Measurements from ENCODE around the gene CCNY. TPM values are rescaled to one million over a fixed set of nuclear protein-coding genes. Genes with fewer than 3 reads are reported as not detected.

The CCNY gene
- total and polyA plus RNA-seq, 9 donors = 28.3 to 87.0 (median 60.9) TPM

DNA sequence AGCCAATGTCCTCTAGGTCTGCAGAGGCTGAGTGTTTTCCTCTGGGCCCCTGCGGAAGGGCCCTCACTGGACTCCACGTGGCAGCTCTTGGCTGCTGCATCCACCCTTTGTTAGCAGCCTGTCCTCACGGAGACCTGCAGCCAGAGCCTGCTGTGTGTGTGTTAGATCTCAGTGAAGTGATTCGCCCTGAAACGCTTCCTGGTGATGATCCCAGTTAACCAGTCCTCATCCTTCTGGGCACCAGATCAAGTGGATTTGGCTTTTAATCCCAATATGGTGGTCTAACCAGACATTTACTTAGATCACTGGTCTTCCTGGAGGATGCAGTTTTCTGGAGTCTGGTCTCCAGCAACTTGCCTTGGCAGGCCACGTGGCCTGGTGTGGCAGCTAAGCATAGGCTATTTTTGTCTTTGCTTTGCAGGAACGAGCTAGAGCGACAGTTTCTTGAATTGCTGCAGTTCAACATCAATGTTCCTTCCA is 229.3 kb downstream of the CCNY start:
- intact Hi-C loops (cut with DNase I) = loop anchor here in 2 of 4 donors (2.0 to 10.0 kb wide), 4 partner anchors 231 to 451 kb away; partner anchors contain the start of gene CCNY (in 1 of the 2)
- H3K9me3 ChIP-seq = no peaks in the 10 kb centered on the region
- no peaks in the 10 kb centered on the region for H3K27me3 ChIP-seq
- no peak for TF ChIP-seq POLR2A (IDR thresholded peaks at IDR 0.05)
- TF ChIP-seq EP300 (IDR thresholded peaks at IDR 0.05) = no peak
- TF ChIP-seq CTCF (IDR thresholded peaks at IDR 0.05) = no peak
- H3K4me1 ChIP-seq (ENCODE audit: insufficient read depth) = no peaks in the 10 kb centered on the region
- H3K36me3 ChIP-seq = no peaks in the 10 kb centered on the region
- H3K4me3 ChIP-seq = no peak overlapping the region
- no peak for DNase-seq
- no peak overlapping the region for H3K27ac ChIP-seq
- WGBS, 3 donors = 62 to 77% (median 75%) methylated on average over 8 of the region's 8 CpGs

DNA sequence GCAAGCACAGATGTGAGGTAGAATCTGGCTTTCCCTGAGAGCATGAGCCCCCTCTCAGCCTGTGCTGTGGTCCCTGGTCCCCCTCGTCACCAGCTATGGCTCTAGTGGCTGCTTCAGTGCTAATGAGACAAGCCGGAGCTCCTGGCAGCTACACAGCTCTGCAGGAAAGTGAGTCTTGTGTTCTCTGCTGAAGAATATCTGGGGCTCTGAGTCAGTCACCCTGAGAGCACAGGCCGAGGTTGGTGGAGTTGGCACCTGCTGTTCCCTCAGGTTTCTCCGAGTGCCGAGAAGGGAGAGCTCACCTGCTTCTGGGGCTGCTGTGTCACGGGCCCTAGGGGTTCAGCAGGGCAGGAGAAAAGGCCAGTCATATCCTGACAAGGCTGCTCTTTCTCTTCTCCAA is 231.6 kb downstream of the CCNY start:
- no peaks in the 10 kb centered on the region for H3K36me3 ChIP-seq
- H3K27ac ChIP-seq = no peak overlapping the region
- H3K9me3 ChIP-seq = no peaks in the 10 kb centered on the region
- no peak for TF ChIP-seq EP300 (IDR thresholded peaks at IDR 0.05)
- no peak for TF ChIP-seq CTCF (IDR thresholded peaks at IDR 0.05)
- TF ChIP-seq POLR2A (IDR thresholded peaks at IDR 0.05) = no peak
- intact Hi-C loops (cut with DNase I) = loop anchor here in 2 of 4 donors (10.0 kb wide), 3 partner anchors 233 to 453 kb away; partner anchors contain the start of gene CCNY (in 1 of the 2)
- no peak overlapping the region for H3K4me3 ChIP-seq
- H3K4me1 ChIP-seq (ENCODE audit: insufficient read depth) = no peaks in the 10 kb centered on the region
- WGBS, 3 donors = 90 to 97% (median 93%) methylated on average over 6 of the region's 6 CpGs
- DNase-seq = no peak
- H3K27me3 ChIP-seq = no peaks in the 10 kb centered on the region

- TF ChIP-seq EP300 (IDR thresholded peaks at IDR 0.05) = no peak
- no peak for TF ChIP-seq POLR2A (IDR thresholded peaks at IDR 0.05)
- TF ChIP-seq CTCF (IDR thresholded peaks at IDR 0.05) = no peak
- Histone ChIP-seq H3K36me3 (no peaks in the 10 kb centered on the region), H3K4me3 (no peak overlapping the region), H3K27ac (no peak overlapping the region), H3K9me3 (no peaks in the 10 kb centered on the region), H3K4me1 (ENCODE audit: insufficient read depth) (no peaks in the 10 kb centered on the region), H3K27me3 (no peaks in the 10 kb centered on the region)
- 90 to 94% (median 94%) methylated on average over 20 of the region's 20 CpGs for WGBS, 3 donors
- DNase-seq = no peak
- intact Hi-C loops (cut with DNase I) = loop anchor here in 2 of 4 donors (10.0 kb wide), 3 partner anchors 234 to 454 kb away; partner anchors contain the start of gene CCNY (in 1 of the 2)
These were observed 232.2 kb downstream of the CCNY start for GRCh38 chr10:35568483-35569015.

DNA sequence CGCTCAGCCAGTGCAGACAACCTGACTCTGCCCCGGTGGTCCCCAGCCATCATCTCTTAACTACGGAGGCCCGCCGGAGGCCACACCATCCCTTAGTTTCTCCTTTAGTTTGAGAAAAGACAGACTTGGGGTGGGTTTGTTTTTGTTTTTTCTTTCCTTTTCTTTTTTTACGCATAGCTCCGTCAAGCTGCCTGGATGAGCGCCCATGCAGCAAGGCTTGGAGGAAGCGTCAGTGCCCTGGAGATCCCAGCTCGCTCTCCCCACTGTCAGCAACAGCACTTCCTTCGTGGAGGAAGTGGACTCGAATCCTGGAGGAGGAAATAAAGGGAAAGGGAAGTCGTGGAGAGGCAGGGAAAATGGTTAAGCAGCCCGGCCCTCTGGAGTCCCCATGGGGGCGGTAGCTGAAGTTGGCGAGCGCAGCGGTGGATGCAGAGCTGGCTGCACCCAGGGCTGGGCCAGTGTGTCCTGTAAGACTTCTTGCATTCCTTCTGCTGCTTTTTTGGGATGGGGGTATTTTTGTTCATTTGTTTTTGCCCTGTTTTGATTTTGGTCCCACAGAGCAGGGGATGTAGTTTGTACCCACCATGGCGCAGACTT is 232.9 kb downstream of the CCNY start:
- TF ChIP-seq POLR2A (IDR thresholded peaks at IDR 0.05) (no peak), CTCF (IDR thresholded peaks at IDR 0.05) (no peak), EP300 (IDR thresholded peaks at IDR 0.05) (no peak)
- Histone ChIP-seq H3K4me1 (ENCODE audit: insufficient read depth) (no peaks in the 10 kb centered on the region), H3K27ac (no peak overlapping the region), H3K36me3 (no peaks in the 10 kb centered on the region), H3K4me3 (no peak overlapping the region), H3K9me3 (no peaks in the 10 kb centered on the region), H3K27me3 (no peaks in the 10 kb centered on the region)
- no peak for DNase-seq
- WGBS, 3 donors = 77 to 81% (median 77%) methylated on average over 19 of the region's 19 CpGs
- intact Hi-C loops (cut with DNase I) = loop anchor here in 2 of 4 donors (10.0 kb wide), 3 partner anchors 234 to 454 kb away; partner anchors contain the start of gene CCNY (in 1 of the 2)
